Left ventricle myocardium inferior (tissue), 1 donor: ENCODE data around the gene PRR19. TPM values are rescaled to one million over a fixed set of nuclear protein-coding genes. Genes with fewer than 3 reads are reported as not detected.
"Not testable (repeated sequence)": the region's sequence is repeated elsewhere in the genome, so short reads cannot be mapped to it uniquely, and the experiment has no call there.

Source experiments
- DNase-seq: peaks from one replicate; pipeline ENCODE4 v3.0.0-alpha.2; 2020
- H3K27ac ChIP-seq: fragments of 200-600 bp; replicated peaks from 2 replicates; pipeline ENCODE4 v1.8.0; 2021
- H3K27me3 ChIP-seq: fragments of 200-600 bp; 2 replicates; pipeline ENCODE4 v1.8.0; 2021; ENCODE audit warnings: low read depth
- H3K36me3 ChIP-seq: fragments of 200-600 bp; 2 replicates; pipeline ENCODE4 v1.8.0; 2021
- H3K4me1 ChIP-seq: fragments of 200-600 bp; 2 replicates; pipeline ENCODE4 v1.8.0; 2021
- H3K4me3 ChIP-seq: fragments of 200-600 bp; 2 replicates; pipeline ENCODE4 v1.8.0; 2021; ENCODE audit warnings: mild to moderate bottlenecking, moderate library complexity
- H3K9me3 ChIP-seq: fragments of 200-600 bp; replicated peaks from 2 replicates; pipeline ENCODE4 v1.8.0; 2021
- CTCF ChIP-seq: fragments of 200-600 bp; IDR thresholded peaks from 2 replicates; pipeline ENCODE4 v1.8.0; 2021; ENCODE audit warnings: antibody characterized with exemption, mild to moderate bottlenecking, borderline replicate concordance
- intact Hi-C: fragments of 100-400 bp; cut with micrococcal nuclease; formaldehyde crosslinking; loops from one replicate; pipeline ENCODE4 v1.11.0; 2022
- total RNA-seq: library from RNA; stranded (reverse); fragmentation: NEBNext Ultra II Directional; extraction: Animal tissue kit (Norgen Biotek cat#: 25700); gene quantifications from one replicate; pipeline ENCODE4 v1.2.1, GENCODE V29; 2021
- donor health status: DM: no; HTN: yes; CAD: no; lungs with severe emphysema.

PRR19 gene
- total RNA-seq, 1 donor from 2014 or later = not detected

- intact Hi-C loops = loop anchor here (5.0 kb wide), 1 partner anchor 32 kb away; no protein-coding TSS in a partner anchor
- peaks cover 68% of the 10 kb centered on the region for H3K4me1 ChIP-seq
Measured at GRCh38 chr19:42254850-42255765, 46.8 kb upstream of the PRR19 start, which contains the start of gene ERF. TSS of gene ERF (minus strand) at chr19:42255128. CDS start at chr19:42254999, 129 bp downstream.

GRCh38 chr19:42255766-42256745 is 45.9 kb upstream of the PRR19 start:
- Histone ChIP-seq H3K9me3 (no peaks in the 10 kb centered on the region), H3K27me3 (no peaks in the 10 kb centered on the region), H3K36me3 (no peaks in the 10 kb centered on the region), H3K4me1 (peaks cover 58% of the 10 kb centered on the region), H3K27ac (peak overlapping the region; percentile 99), H3K4me3 (peak overlapping the region; percentile 97)
- peak; percentile 69 for DNase-seq
- intact Hi-C loops = no loop called here
- no peak for TF ChIP-seq CTCF

More at GRCh38 chr19:42254850-42255765, 46.8 kb upstream of the PRR19 start, which contains the start of gene ERF:
- H3K9me3 ChIP-seq = no peaks in the 10 kb centered on the region
- H3K4me3 ChIP-seq = peak within 1 kb of the TSS; percentile 97
- H3K36me3 ChIP-seq = peaks cover 1% of the 10 kb centered on the region
- peak within 1 kb of the TSS; percentile 99 for H3K27ac ChIP-seq
- no peaks in the 10 kb centered on the region for H3K27me3 ChIP-seq
- DNase-seq = peak; percentile 95
- TF ChIP-seq CTCF = no peak

DNA sequence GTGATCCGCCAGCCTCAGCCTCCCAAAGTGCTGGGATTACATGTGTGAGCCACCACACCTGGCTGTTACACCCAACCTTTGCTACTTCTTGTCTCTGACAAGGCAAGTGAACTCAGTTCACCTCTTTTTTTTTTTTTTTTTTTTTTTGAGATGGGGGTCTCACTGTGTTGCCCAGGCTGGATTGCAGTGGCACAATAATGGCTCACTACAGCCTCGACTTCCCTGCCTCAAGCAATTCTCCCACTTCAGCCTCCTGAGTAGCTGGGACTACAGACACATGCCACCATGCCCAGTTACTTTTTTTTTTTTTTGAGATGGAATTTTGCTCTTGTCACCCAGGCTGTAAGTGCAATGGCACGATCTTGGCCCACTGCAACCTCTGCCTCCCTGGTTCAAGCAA is 44.1 kb upstream of the PRR19 start:
- peaks cover 40% of the 10 kb centered on the region for H3K4me1 ChIP-seq
- H3K36me3 ChIP-seq, H3K27me3 ChIP-seq, intact Hi-C loops, H3K27ac ChIP-seq, H3K4me3 ChIP-seq, DNase-seq, H3K9me3 ChIP-seq: not testable (repeated sequence)

DNA sequence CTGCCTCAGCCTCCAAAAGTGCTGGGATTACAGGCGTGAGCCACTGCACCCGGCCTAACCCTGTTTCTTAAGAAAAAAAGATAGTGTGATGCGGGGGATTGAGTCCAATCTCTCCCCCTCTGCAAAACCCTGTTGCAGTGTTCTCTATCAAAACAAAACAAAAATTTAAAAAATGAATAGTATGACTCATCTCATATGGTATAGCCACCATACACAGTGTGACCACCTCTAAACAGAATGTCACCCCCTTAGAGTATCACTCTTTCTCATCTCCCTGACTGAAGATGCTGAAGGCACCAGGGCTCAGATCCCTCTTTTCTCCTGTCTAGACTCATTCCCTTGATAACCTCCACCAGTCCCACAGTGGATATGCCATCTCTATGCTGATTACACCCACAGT is 40.2 kb upstream of the PRR19 start:
- no peak for TF ChIP-seq CTCF
- no peak for DNase-seq

GRCh38 chr19:42266105-42266504 is 35.8 kb upstream of the PRR19 start:
- H3K4me3 ChIP-seq, H3K9me3 ChIP-seq, DNase-seq, H3K36me3 ChIP-seq, intact Hi-C loops, H3K27ac ChIP-seq, H3K27me3 ChIP-seq: not testable (repeated sequence)
- H3K4me1 ChIP-seq = peaks cover 25% of the 10 kb centered on the region

More for the DNA sequence above, 40.2 kb upstream of the PRR19 start:
- Histone ChIP-seq H3K36me3 (no peaks in the 10 kb centered on the region), H3K9me3 (no peaks in the 10 kb centered on the region), H3K4me1 (peaks cover 3% of the 10 kb centered on the region), H3K27me3 (no peaks in the 10 kb centered on the region), H3K4me3 (no peak overlapping the region), H3K27ac (no peak overlapping the region)
- intact Hi-C loops = no loop called here

- H3K9me3 ChIP-seq, intact Hi-C loops, H3K27me3 ChIP-seq, H3K4me3 ChIP-seq, H3K36me3 ChIP-seq, DNase-seq: not testable (repeated sequence)
- H3K27ac ChIP-seq = peak overlapping the region; percentile 99
- H3K4me1 ChIP-seq = peaks cover 33% of the 10 kb centered on the region
Measured at GRCh38 chr19:42266928-42267603, 34.9 kb upstream of the PRR19 start.
